B cell (primary cell): ENCODE measurements around the gene HES4. TPM values are rescaled to one million over a fixed set of nuclear protein-coding genes. Genes with fewer than 3 reads are reported as not detected.

Source experiments
- ATAC-seq: fragments of 200-7000 bp; cut with Tn5 transposase; one replicate; pipeline ENCODE4 v1.10.0; 2021; ENCODE audit warnings: low read depth, mild to moderate bottlenecking, moderate number of reproducible peaks, moderate library complexity
- CTCF ChIA-PET: fragments of 350-600 bp; sonication (Branson Sonifier 250); formaldehyde crosslinking; loops from one replicate; lab custom pipeline; 2021; ENCODE audit warnings: antibody characterized with exemption, inconsistent platforms; lab: Charles Lee
- POLR2A ChIA-PET: fragments of 350-600 bp; sonication (Branson Sonifier 250); formaldehyde crosslinking; loops from one replicate; lab custom pipeline; 2021; ENCODE audit warnings: antibody characterized with exemption; lab: Charles Lee
- DNase-seq: peaks from one replicate; pipeline ENCODE4 v3.0.0; 2013
- H2AFZ ChIP-seq: 2 replicates; pipeline ENCODE4 v1.6.1; 2012; ENCODE audit warnings: mild to moderate bottlenecking, low read depth, low read length; ENCODE audit not compliant: insufficient read depth, poor library complexity, severe bottlenecking
- H3K27ac ChIP-seq, 2 donors: 1 replicate in 1 of 2; 2 replicates in 1 of 2; pipeline ENCODE4 v1.5.1; 2012 to 2013; ENCODE audit warnings: low read length in 2 of 2, mild to moderate bottlenecking in 2 of 2, moderate library complexity in 1 of 2
- H3K27me3 ChIP-seq, 4 experiments: fragments of 200-600 bp in 1 of 4; sonication (generic) in 1 of 4; replicated peaks in 1 of 4; 1 replicate in 2 of 4; 2 replicates in 2 of 4; pipeline versions ENCODE4 v1.6.1 to v1.7.0; 2013 to 2016; ENCODE audit warnings: low read length in 3 of 4, mild to moderate bottlenecking in 2 of 4, mixed read lengths in 1 of 4, moderate library complexity in 1 of 4; ENCODE audit not compliant: insufficient read depth in 4 of 4, control insufficient read depth in 3 of 4; ENCODE audit errors: control extremely low read depth in 1 of 4
- H3K36me3 ChIP-seq, 2 experiments: replicated peaks in 1 of 2; 1 replicate in 1 of 2; 2 replicates in 1 of 2; pipeline versions ENCODE4 v1.6.1 to v1.7.1; 2013; ENCODE audit warnings: low read length in 1 of 2; ENCODE audit not compliant: insufficient read depth in 2 of 2, control insufficient read depth in 1 of 2; ENCODE audit errors: control extremely low read depth in 1 of 2, extremely low read depth in 1 of 2
- H3K4me1 ChIP-seq, 2 donors: fragments of 200-600 bp in 1 of 2; sonication (generic) in 1 of 2; 1 replicate in 1 of 2; 2 replicates in 1 of 2; pipeline versions ENCODE4 v1.5.1 to v1.6.1; 2013 to 2017; ENCODE audit warnings: low read length in 2 of 2; ENCODE audit not compliant: control insufficient read depth in 2 of 2, insufficient read depth in 2 of 2
- H3K4me2 ChIP-seq: replicated peaks from 2 replicates; pipeline ENCODE3; 2012; ENCODE audit warnings: mild to moderate bottlenecking, low read depth, low read length; ENCODE audit not compliant: poor library complexity, severe bottlenecking
- H3K4me3 ChIP-seq, 5 experiments: fragments of 200-600 bp in 1 of 5; sonication (generic) in 1 of 5; 1 replicate in 3 of 5; 2 replicates in 2 of 5; pipeline versions ENCODE4 v1.5.1 to v1.7.0; 2011 to 2016; ENCODE audit warnings: low read length in 4 of 5, mild to moderate bottlenecking in 4 of 5, low read depth in 2 of 5, control low read depth in 1 of 5, moderate library complexity in 1 of 5; ENCODE audit not compliant: insufficient read depth in 1 of 5; ENCODE audit errors: control extremely low read depth in 1 of 5, extremely low read depth in 1 of 5
- H3K79me2 ChIP-seq: fragments of 200-600 bp; sonication (generic); one replicate; pipeline ENCODE4 v1.6.0; 2016; ENCODE audit warnings: low read length; ENCODE audit not compliant: control insufficient read depth, insufficient read depth
- H3K9ac ChIP-seq: fragments of 200-600 bp; sonication (generic); 2 replicates; pipeline ENCODE4 v1.6.1; 2017; ENCODE audit warnings: mild to moderate bottlenecking, low read length, moderate library complexity
- H3K9me3 ChIP-seq, 3 donors: one replicate each; pipeline versions ENCODE4 v1.6.1 to v1.7.1; 2013; ENCODE audit warnings: low read length in 2 of 3; ENCODE audit not compliant: control insufficient read depth in 2 of 3, insufficient read depth in 1 of 3; ENCODE audit errors: control extremely low read depth in 1 of 3
- H4K20me1 ChIP-seq: 2 replicates; pipeline ENCODE4 v1.6.0; 2012; ENCODE audit warnings: mild to moderate bottlenecking, low read length; ENCODE audit not compliant: insufficient read depth, control insufficient read depth, poor library complexity, severe bottlenecking
- H3K27ac Mint-ChIP-seq: one replicate; pipeline ENCODE4 v1.8.0; 2021; ENCODE audit warnings: mixed read lengths
- H3K27me3 Mint-ChIP-seq: one replicate; pipeline ENCODE4 v1.8.0; 2021; ENCODE audit warnings: mixed read lengths
- H3K4me1 Mint-ChIP-seq: one replicate; pipeline ENCODE4 v1.8.0; 2021; ENCODE audit warnings: mixed read lengths
- H3K4me3 Mint-ChIP-seq: one replicate; pipeline ENCODE4 v1.8.0; 2021; ENCODE audit warnings: mixed read lengths
- H3K9me3 Mint-ChIP-seq: one replicate; pipeline ENCODE4 v1.8.0; 2022; ENCODE audit warnings: mixed read lengths; ENCODE audit not compliant: insufficient read depth
- EZH2 ChIP-seq: IDR thresholded peaks from 2 replicates; pipeline ENCODE4 v1.6.1; 2012; ENCODE audit warnings: borderline replicate concordance, low read depth, mild to moderate bottlenecking, moderate library complexity, low read length; ENCODE audit not compliant: insufficient read depth, poor library complexity, severe bottlenecking
- WGBS: methylation state at CpG from one replicate; pipeline ENCODE4 v1.1.5; 2013; ENCODE audit warnings: missing lambda C conversion rate; ENCODE audit not compliant: insufficient coverage; 5-methylcytosine and 5-hydroxymethylcytosine counted together
- intact Hi-C: fragments of 100-400 bp; cut with micrococcal nuclease; formaldehyde crosslinking; loops from one replicate; pipeline ENCODE4 v1.10.0; 2022
- polyA plus RNA-seq: library from polyadenylated mRNA; depleted of rRNA; stranded (reverse); fragments of >200 nt; gene quantifications from 2 replicates; pipeline ENCODE4 v1.2.3, GENCODE V29; 2012
- total RNA-seq, 2 donors: library from RNA; stranded (reverse); fragments of 120-200 nt in 1 of 2; gene quantifications; 1 replicate in 1 of 2; 2 replicates in 1 of 2; pipeline versions ENCODE4 v1.2.3 to v1.2.4, GENCODE V29; 2013 to 2022
- TF ChIP-seq, protein P1 (sequence below): fragments of 200-600 bp; IDR thresholded peaks from one replicate; pipeline ENCODE4 v1.8.0; 2022; ENCODE audit warnings: antibody characterized with exemption, mild to moderate bottlenecking

Gene HES4
- total and polyA plus RNA-seq, 2 donors (not counting 1 experiment from before 2014, with no cell fraction given), result 3.2 to 4.5 TPM

DNA sequence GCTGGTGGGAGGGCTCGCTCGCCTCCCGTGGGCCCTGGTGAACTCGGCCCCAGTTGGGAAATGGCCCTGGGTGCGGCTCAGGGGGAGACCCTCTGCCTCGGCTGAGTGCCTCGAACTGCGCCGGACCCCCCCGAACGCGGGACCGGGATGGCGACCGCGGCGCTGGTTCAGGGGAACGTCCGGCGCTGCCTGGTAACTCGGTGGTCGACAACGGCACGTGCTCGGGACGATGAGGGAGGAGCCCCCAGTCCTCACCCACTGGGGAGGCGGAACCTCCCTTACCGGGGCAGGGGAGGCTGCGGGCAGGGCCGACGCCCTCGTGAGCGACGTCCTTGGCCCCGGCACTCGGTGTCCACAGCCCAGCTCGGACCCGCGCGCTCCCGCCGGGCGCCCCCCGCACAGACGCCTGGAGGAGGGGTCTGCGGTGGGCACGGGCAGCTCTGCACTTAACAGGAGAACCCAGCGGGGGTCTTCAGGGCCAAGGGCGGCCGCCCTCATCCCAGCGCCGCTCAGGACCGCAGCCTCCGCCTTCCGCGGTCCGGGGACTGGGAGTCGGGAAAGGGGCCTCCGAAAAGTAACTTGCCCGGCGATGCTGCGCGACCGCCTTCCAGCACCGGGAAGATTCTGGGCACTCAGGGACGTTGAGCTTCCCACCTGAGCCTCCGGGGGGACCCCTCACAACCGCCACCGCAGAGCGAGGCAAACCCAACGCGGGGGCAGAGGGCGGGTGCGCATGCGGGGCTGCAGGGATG is 1.7 kb downstream of the HES4 start:
- intact Hi-C loops, result no loop called here
- Histone ChIP-seq H3K9me3 (peaks cover 0 to 27% (median 0%) of the 10 kb centered on the region in 3 donors), H3K4me3 (no peak overlapping the region), H3K79me2 (no peaks in the 10 kb centered on the region), H3K27ac (no peak overlapping the region), H3K9ac (no peak overlapping the region), H2AFZ (no peak overlapping the region), H3K4me2 (peak overlapping the region; percentile 99), H4K20me1 (no peaks in the 10 kb centered on the region), H3K27me3 (peaks cover 0 to 68% (median 28%) of the 10 kb centered on the region in 4 experiments), H3K4me1 (peaks cover 33 to 43% of the 10 kb centered on the region in 2 donors), H3K36me3 (no peaks in the 10 kb centered on the region)
- Mint-ChIP-seq H3K4me1 (peaks cover 16% of the 10 kb centered on the region), H3K9me3 (no peaks in the 10 kb centered on the region), H3K27me3 (peaks cover 20% of the 10 kb centered on the region), H3K27ac (no peak overlapping the region), H3K4me3 (peak overlapping the region; percentile 56)
- ChIA-PET POLR2A (interaction anchor here (0.5 kb wide), 1 partner anchor 1247 kb away, joined by 7 read pairs; no protein-coding TSS in a partner anchor), CTCF (interaction anchor here (1.5 kb wide), 1 partner anchor 14 kb away, joined by 6 read pairs; no protein-coding TSS in a partner anchor)
- DNase-seq (peak; percentile 58), ATAC-seq (no peak)
- TF ChIP-seq EZH2, result peak; percentile 72
- TF ChIP-seq, protein P1, sequence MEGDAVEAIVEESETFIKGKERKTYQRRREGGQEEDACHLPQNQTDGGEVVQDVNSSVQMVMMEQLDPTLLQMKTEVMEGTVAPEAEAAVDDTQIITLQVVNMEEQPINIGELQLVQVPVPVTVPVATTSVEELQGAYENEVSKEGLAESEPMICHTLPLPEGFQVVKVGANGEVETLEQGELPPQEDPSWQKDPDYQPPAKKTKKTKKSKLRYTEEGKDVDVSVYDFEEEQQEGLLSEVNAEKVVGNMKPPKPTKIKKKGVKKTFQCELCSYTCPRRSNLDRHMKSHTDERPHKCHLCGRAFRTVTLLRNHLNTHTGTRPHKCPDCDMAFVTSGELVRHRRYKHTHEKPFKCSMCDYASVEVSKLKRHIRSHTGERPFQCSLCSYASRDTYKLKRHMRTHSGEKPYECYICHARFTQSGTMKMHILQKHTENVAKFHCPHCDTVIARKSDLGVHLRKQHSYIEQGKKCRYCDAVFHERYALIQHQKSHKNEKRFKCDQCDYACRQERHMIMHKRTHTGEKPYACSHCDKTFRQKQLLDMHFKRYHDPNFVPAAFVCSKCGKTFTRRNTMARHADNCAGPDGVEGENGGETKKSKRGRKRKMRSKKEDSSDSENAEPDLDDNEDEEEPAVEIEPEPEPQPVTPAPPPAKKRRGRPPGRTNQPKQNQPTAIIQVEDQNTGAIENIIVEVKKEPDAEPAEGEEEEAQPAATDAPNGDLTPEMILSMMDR, result no peak
- 9% methylated on average over 75 of the region's 75 CpGs for WGBS

DNA sequence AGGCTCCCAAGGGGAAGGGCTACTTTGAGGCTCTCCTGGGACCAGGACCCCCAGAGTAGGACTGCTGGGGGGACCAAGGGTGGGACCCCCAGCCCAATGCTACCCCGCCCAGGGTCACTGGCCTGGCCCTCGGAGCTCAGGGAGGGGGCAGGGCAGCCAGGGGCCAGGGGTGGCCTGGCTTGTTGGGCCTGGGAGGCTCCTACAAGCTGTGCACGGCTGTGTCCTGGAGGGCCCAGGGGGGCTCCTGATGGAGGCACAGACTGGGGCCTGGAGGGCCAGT is 2.2 kb downstream of the HES4 start:
- H3K27ac Mint-ChIP-seq, result no peak overlapping the region
- Histone ChIP-seq H3K27ac (no peak overlapping the region), H3K9ac (no peak overlapping the region), H3K4me1 (peaks cover 33 to 43% of the 10 kb centered on the region in 2 donors), H3K9me3 (peaks cover 0 to 32% (median 0%) of the 10 kb centered on the region in 3 donors), H4K20me1 (no peaks in the 10 kb centered on the region), H3K4me3 (no peak overlapping the region), H3K79me2 (no peaks in the 10 kb centered on the region), H3K4me2 (no peak overlapping the region), H3K36me3 (no peaks in the 10 kb centered on the region), H3K27me3 (peaks cover 0 to 67% (median 24%) of the 10 kb centered on the region in 4 experiments), H2AFZ (no peak overlapping the region)
- no peak for DNase-seq
- ChIA-PET CTCF (interaction anchor here (1.0 to 1.5 kb wide), 2 partner anchors 9 to 13 kb away, joined by 4 to 6 read pairs; no protein-coding TSS in a partner anchor), POLR2A (interaction anchor here (0.5 kb wide), 1 partner anchor 1248 kb away, joined by 7 read pairs; no protein-coding TSS in a partner anchor)
- peaks cover 20% of the 10 kb centered on the region for H3K27me3 Mint-ChIP-seq
- no peak for ATAC-seq
- intact Hi-C loops, result no loop called here
- peaks cover 16% of the 10 kb centered on the region for H3K4me1 Mint-ChIP-seq
- TF ChIP-seq EZH2, result no peak
- TF ChIP-seq, protein P1, result no peak
- H3K9me3 Mint-ChIP-seq, result no peaks in the 10 kb centered on the region
- H3K4me3 Mint-ChIP-seq, result no peak overlapping the region
- 46% methylated on average over 3 of the region's 3 CpGs for WGBS
